HepG2 (cell line): ENCODE measurements around the gene TASP1. TPM values are rescaled to one million over a fixed set of nuclear protein-coding genes. Genes with fewer than 3 reads are reported as not detected.

Experiments
- BCLAF1 ChIP-seq: fragments of 450-650 bp; IDR thresholded peaks from 2 replicates; pipeline ENCODE4 v1.6.1; 2017; ENCODE audit warnings: mild to moderate bottlenecking
- GFI1 ChIP-seq: sonication (generic); formaldehyde crosslinking; IDR thresholded peaks from 2 replicates; pipeline ENCODE4 v1.5.0; 2020; ENCODE audit warnings: missing genetic modification reagents, mild to moderate bottlenecking, borderline replicate concordance
- HHEX ChIP-seq: IDR thresholded peaks from 2 replicates; pipeline ENCODE4 v1.6.1; 2016; ENCODE audit warnings: control low read depth
- NFKB2 ChIP-seq: sonication (generic); formaldehyde crosslinking; IDR thresholded peaks from 2 replicates; pipeline ENCODE4 v1.4.0; 2020; ENCODE audit warnings: missing genetic modification reagents, borderline replicate concordance
- NR2F2 ChIP-seq: IDR thresholded peaks from 2 replicates; pipeline ENCODE4 v1.6.1; 2012; ENCODE audit warnings: low read depth, inconsistent platforms, borderline replicate concordance
- SMC3 ChIP-seq: IDR thresholded peaks from 2 replicates; pipeline ENCODE4 v1.6.1; 2011; ENCODE audit warnings: low read length, improper control_type of control experiment
- SOX6 ChIP-seq, 2 experiments: fragments of 450-650 bp in 1 of 2; sonication (generic) in 1 of 2; formaldehyde crosslinking in 1 of 2; IDR thresholded peaks; 2 replicates each; pipeline versions ENCODE4 v1.4.0 to v1.6.1; 2017 to 2020; ENCODE audit warnings: antibody characterized with exemption in 1 of 2, mild to moderate bottlenecking in 1 of 2, missing genetic modification reagents in 1 of 2
- THAP11 ChIP-seq: IDR thresholded peaks from 2 replicates; pipeline ENCODE4 v1.6.1; 2016; ENCODE audit warnings: missing biosample characterization, missing genetic modification reagents
- ZFP36L2 ChIP-seq: sonication (generic); formaldehyde crosslinking; IDR thresholded peaks from 2 replicates; pipeline ENCODE4 v1.4.0; 2020; ENCODE audit warnings: missing genetic modification reagents
- ZNF230 ChIP-seq: sonication (generic); formaldehyde crosslinking; IDR thresholded peaks from 2 replicates; pipeline ENCODE4 v1.4.0; 2020; ENCODE audit warnings: mild to moderate bottlenecking, missing genetic modification reagents
- ZNF430 ChIP-seq: sonication (generic); formaldehyde crosslinking; IDR thresholded peaks from 2 replicates; pipeline ENCODE4 v1.9.0; 2021; ENCODE audit warnings: mild to moderate bottlenecking, missing genetic modification reagents
- ZNF484 ChIP-seq: sonication (generic); formaldehyde crosslinking; IDR thresholded peaks from 2 replicates; pipeline ENCODE4 v1.5.1; 2020; ENCODE audit warnings: mild to moderate bottlenecking, low read depth, missing genetic modification reagents, borderline replicate concordance
- ZNF558 ChIP-seq: sonication (generic); formaldehyde crosslinking; IDR thresholded peaks from 2 replicates; pipeline ENCODE4 v1.9.0; 2022; ENCODE audit warnings: mild to moderate bottlenecking, missing genetic modification reagents, borderline replicate concordance
- ZNF644 ChIP-seq: IDR thresholded peaks from 2 replicates; pipeline ENCODE4 v1.6.1; 2016; ENCODE audit warnings: low read depth
- ZNF761 ChIP-seq: sonication (generic); formaldehyde crosslinking; conservative IDR thresholded peaks from 2 replicates; pipeline ENCODE4 v1.4.0; 2020; ENCODE audit warnings: mild to moderate bottlenecking, missing genetic modification reagents
- ZNF883 ChIP-seq: sonication (generic); formaldehyde crosslinking; IDR thresholded peaks from 2 replicates; pipeline ENCODE4 v1.5.1; 2020; ENCODE audit warnings: mild to moderate bottlenecking, missing genetic modification reagents; ENCODE audit errors: not compliant biosample characterization
- polyA plus RNA-seq, 8 experiments: library from polyadenylated mRNA; depleted of rRNA in 3 of 8; stranded (reverse) in 7 of 8; unstranded in 1 of 8; fragments of >200 nt; fragmentation: Illumina TruSeq in 4 of 8; extraction: Trizol in 4 of 8; gene quantifications; 2 replicates each; pipeline versions ENCODE4 v1.2.1 to v1.2.3, GENCODE V29; 2011 to 2016; ENCODE audit warnings: low read depth in 4 of 8, missing spikeins in 1 of 8, mixed read lengths in 1 of 8; ENCODE audit not compliant: insufficient read depth in 1 of 8
- total RNA-seq, 5 experiments: library from RNA; depleted of rRNA; stranded (reverse); fragments of >200 nt; fragmentation: Illumina TruSeq; extraction: Trizol; gene quantifications; 2 replicates each; pipeline ENCODE4 v1.2.3, GENCODE V29; 2016; ENCODE audit warnings: low read depth in 1 of 5
- TF ChIP-seq, protein P1 (sequence below): sonication (generic); formaldehyde crosslinking; IDR thresholded peaks from 2 replicates; pipeline ENCODE4 v1.5.1; 2020; ENCODE audit warnings: missing genetic modification reagents, mild to moderate bottlenecking, borderline replicate concordance
- TF ChIP-seq, protein P2 (sequence below): sonication (generic); formaldehyde crosslinking; IDR thresholded peaks from 2 replicates; pipeline ENCODE4 v1.5.0; 2020; ENCODE audit warnings: missing genetic modification reagents, mild to moderate bottlenecking, borderline replicate concordance
- TF ChIP-seq, protein P3 (sequence below): sonication (generic); formaldehyde crosslinking; IDR thresholded peaks from 2 replicates; pipeline ENCODE4 v1.4.0; 2020; ENCODE audit warnings: mild to moderate bottlenecking, missing genetic modification reagents

TASP1 gene
- total and polyA plus RNA-seq, 2 of the 13 experiments (the other 11 are each of a cell fraction or from before 2014, with no cell fraction given): 10.0 to 25.2 TPM

DNA sequence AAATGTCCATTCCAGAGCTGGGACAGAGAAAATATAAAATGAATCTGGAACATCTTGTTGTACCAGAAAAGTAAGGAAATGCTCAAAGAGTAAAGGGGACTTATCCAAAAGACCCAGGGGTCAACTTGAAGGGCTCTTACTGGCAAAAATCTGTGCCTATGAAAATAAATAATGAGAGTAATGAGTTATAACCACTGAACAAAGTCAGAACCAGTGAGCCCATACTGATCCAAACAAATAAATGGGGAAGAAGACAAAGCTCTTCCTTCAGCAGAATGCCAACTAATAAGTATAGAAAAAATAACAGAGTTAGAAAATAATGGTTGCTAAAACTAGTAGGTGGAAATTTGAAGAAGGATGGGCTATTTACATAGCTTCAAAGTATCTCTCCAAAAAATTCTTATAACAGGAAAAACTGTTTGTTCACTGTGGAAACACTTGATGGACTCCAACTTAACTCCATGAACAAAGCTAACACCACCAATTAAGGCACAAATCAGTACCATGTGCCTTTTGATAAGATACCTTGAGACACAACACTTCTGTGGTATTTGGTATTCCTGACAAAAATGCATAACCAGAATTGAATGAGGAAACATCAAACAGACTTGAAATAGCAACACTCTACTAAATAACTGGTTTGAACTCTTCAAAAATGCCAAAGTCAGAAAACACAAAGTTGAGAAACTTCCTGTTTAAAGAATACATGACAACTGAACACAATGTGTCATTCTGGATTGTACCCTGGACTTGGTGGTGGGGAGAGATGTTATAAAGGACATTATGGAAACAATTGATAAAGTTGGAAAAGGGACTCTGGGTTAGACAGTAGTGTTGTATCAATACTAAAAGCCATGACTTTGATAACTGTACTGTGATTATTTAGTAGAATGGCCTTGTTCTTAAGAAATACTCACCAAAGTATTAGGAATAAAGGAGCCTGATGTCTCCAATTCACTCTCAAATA lies 220.2 kb downstream of the TASP1 start (continued):
- TF ChIP-seq HHEX (CRISPR knock-in tag) (0 out of 2 replicates have a peak, but pooled peaks have one; percentile 75), ZNF230 (CRISPR knock-in tag) (no peak), NFKB2 (no peak), ZFP36L2 (0 out of 2 replicates have a peak, but pooled peaks have one; percentile 53), BCLAF1 (no peak), ZNF761 (no peak; the same call in 1 of the 2 replicates), ZNF484 (CRISPR knock-in tag) (no peak), SOX6 (IDR thresholded peaks at IDR 0.05) (no peak), SOX6 (CRISPR knock-in tag; IDR thresholded peaks at IDR 0.05) (peak; percentile 99), NR2F2 (peak; percentile 77), SMC3 (peak; percentile 19; the same call in 1 of the 2 replicates), GFI1 (CRISPR knock-in tag) (peak; percentile 90), ZNF558 (CRISPR knock-in tag) (no peak), ZNF883 (CRISPR knock-in tag) (no peak), THAP11 (CRISPR knock-in tag) (peak; percentile 73), ZNF430 (no peak), ZNF644 (peak; percentile 92)
- TF ChIP-seq, protein P1, sequence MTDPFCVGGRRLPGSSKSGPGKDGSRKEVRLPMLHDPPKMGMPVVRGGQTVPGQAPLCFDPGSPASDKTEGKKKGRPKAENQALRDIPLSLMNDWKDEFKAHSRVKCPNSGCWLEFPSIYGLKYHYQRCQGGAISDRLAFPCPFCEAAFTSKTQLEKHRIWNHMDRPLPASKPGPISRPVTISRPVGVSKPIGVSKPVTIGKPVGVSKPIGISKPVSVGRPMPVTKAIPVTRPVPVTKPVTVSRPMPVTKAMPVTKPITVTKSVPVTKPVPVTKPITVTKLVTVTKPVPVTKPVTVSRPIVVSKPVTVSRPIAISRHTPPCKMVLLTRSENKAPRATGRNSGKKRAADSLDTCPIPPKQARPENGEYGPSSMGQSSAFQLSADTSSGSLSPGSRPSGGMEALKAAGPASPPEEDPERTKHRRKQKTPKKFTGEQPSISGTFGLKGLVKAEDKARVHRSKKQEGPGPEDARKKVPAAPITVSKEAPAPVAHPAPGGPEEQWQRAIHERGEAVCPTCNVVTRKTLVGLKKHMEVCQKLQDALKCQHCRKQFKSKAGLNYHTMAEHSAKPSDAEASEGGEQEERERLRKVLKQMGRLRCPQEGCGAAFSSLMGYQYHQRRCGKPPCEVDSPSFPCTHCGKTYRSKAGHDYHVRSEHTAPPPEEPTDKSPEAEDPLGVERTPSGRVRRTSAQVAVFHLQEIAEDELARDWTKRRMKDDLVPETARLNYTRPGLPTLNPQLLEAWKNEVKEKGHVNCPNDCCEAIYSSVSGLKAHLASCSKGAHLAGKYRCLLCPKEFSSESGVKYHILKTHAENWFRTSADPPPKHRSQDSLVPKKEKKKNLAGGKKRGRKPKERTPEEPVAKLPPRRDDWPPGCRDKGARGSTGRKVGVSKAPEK (CRISPR knock-in tag): no peak
- TF ChIP-seq, protein P2, sequence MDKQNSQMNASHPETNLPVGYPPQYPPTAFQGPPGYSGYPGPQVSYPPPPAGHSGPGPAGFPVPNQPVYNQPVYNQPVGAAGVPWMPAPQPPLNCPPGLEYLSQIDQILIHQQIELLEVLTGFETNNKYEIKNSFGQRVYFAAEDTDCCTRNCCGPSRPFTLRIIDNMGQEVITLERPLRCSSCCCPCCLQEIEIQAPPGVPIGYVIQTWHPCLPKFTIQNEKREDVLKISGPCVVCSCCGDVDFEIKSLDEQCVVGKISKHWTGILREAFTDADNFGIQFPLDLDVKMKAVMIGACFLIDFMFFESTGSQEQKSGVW (CRISPR knock-in tag): no peak
- TF ChIP-seq, protein P3, sequence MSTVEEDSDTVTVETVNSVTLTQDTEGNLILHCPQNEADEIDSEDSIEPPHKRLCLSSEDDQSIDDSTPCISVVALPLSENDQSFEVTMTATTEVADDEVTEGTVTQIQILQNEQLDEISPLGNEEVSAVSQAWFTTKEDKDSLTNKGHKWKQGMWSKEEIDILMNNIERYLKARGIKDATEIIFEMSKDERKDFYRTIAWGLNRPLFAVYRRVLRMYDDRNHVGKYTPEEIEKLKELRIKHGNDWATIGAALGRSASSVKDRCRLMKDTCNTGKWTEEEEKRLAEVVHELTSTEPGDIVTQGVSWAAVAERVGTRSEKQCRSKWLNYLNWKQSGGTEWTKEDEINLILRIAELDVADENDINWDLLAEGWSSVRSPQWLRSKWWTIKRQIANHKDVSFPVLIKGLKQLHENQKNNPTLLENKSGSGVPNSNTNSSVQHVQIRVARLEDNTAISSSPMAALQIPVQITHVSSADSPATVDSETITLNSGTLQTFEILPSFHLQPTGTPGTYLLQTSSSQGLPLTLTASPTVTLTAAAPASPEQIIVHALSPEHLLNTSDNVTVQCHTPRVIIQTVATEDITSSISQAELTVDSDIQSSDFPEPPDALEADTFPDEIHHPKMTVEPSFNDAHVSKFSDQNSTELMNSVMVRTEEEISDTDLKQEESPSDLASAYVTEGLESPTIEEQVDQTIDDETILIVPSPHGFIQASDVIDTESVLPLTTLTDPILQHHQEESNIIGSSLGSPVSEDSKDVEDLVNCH (CRISPR knock-in tag): no peak
